Subcutaneous adipose tissue (tissue), 4 donors: ENCODE measurements around the gene C1QTNF8. TPM values are rescaled to one million over a fixed set of nuclear protein-coding genes. Genes with fewer than 3 reads are reported as not detected.

ENCODE experiments used
- total RNA-seq, 4 donors: library from RNA; depleted of rRNA; stranded (reverse); fragments of >200 nt; gene quantifications; one replicate each; pipeline ENCODE4 v1.1.0, GENCODE V29; 2016
- TF ChIP-seq, protein P1 (sequence below): fragments of 450-650 bp; IDR thresholded peaks from one replicate; pipeline ENCODE4 v1.5.1; 2016; ENCODE audit warnings: low read depth, mild to moderate bottlenecking, control low read depth, antibody characterized with exemption, moderate library complexity

Gene C1QTNF8
- total RNA-seq, 4 donors from 2014 or later = not detected

DNA sequence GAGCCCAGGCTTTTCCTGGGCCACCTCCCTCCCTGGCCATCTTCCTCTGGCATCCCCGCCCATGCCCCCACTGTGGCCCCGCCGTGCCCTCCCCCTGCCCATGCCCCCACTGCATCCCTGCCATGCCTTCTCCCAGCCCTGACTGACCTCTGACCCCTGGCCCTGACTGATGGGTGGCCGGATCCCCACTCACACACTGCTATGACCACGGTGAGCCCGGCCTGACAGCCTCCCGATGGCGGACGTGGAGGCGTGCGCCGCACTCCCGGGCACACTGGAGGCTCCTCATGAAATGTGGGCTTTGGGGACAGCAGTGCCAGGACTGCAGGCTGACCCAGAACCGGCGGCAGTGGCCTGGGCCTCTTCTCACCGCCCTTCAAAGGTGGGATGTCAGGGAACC, 10.6 kb upstream of the C1QTNF8 start:
- TF ChIP-seq, protein P1, sequence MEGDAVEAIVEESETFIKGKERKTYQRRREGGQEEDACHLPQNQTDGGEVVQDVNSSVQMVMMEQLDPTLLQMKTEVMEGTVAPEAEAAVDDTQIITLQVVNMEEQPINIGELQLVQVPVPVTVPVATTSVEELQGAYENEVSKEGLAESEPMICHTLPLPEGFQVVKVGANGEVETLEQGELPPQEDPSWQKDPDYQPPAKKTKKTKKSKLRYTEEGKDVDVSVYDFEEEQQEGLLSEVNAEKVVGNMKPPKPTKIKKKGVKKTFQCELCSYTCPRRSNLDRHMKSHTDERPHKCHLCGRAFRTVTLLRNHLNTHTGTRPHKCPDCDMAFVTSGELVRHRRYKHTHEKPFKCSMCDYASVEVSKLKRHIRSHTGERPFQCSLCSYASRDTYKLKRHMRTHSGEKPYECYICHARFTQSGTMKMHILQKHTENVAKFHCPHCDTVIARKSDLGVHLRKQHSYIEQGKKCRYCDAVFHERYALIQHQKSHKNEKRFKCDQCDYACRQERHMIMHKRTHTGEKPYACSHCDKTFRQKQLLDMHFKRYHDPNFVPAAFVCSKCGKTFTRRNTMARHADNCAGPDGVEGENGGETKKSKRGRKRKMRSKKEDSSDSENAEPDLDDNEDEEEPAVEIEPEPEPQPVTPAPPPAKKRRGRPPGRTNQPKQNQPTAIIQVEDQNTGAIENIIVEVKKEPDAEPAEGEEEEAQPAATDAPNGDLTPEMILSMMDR = no peak

DNA sequence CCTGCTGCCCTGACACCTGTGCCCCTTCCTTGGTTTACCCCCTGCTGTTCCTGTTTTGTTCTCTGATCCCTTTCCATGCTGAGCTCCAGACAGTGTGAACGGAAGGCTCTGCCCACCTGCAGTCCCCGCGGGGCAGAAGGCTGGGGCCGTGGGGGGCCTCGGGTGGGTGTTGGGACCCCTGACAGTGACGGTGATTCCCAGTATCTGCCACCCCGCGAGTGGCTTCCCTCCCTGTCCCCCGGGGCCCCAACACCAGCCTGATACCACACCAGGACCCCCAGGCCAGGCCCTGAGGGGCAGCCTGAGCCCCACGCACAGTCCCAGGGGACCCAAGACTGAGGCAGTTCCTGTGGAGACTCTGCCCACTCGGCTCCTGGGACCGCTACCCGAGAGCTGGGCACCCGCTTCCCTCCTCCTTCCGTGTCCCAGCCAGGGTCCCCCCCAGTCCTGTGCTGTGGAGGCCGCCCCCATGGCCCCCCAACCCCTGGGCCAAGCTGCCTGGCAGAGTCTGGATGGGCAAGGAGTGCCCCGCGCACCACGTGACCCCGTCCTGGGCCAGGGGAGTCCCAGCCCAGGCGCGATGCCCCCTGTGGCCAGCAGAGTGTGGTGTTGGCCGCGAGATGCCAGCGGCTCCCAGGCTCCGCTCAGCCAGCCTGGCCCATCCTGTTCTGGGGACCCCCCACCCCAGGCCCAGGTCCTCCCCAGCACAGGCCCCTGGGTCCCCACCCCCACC, 10.0 kb upstream of the C1QTNF8 start:
- TF ChIP-seq, protein P1 = no peak

DNA sequence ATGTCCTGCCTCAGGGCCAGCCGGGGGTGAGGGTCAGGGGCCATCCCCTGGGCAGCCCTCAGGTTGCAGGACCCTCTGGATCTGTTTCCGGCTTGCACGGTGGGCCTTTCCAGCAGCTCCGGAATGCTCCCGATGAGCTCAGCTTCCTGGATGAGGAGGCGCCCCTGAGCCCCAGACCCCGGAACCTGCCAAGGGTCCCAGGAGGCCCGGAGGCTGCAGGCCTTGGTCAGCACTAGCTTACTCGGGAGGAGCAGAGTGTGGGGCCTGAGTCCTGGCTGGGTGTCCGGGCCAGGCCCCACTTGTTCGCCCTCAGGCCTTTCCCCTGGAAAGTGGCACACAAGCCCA, 7.6 kb upstream of the C1QTNF8 start:
- TF ChIP-seq, protein P1 = no peak

DNA sequence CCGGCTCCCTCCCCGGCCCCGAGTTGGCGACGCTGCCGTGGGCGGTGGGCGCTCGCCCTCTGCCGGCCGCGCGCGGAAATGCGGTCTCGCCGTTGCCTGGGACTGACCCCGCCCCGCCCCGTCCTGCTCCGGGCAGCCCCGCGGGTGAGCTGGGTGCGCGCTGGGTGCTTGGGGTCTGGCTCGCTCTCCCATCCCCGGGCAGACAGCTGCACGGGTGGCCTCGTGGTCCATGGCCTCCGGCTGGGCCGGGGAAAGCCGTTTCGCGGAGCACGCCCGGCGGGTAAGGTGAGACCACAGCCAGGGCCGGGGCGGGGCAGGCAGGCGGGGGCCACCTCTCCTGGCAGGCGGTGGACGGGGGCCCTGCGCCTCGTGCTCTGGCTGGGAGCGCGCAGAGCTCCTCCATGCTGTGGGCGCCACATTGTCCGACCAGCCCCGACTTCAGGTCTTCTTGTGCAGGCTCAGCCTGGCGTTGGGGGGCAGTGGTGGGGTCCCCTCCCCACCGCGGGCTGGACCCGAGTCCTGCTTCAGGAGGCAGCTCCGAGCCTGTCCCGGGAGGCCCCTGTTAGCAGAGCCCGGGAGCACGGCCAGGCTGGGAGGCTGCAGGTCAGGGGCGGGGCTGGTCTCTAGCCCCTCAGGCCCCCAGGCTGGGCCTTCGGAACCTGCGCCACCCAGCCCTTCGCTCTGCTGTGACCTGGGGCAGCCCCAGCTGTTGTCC, 7.0 kb upstream of the C1QTNF8 start:
- TF ChIP-seq, protein P1 = no peak

DNA sequence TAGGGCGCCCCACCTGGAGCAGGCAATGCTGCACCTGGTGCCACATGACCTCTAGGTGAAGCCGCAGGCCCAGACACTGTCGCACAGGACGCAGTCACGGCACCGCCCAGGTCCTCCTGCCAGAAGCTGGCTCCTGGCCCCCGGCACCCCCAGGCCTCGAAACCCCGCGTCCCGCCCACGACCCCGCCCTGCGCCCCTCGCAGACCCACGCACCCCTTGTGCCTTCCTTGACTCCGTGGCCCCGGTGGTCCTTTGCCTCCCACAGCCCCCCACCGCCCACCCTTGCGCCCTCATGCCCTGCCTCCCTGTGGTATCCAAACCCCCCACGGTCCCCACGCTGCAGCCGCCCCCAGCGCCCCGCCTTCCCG, 6.3 kb upstream of the C1QTNF8 start:
- TF ChIP-seq, protein P1 = no peak

DNA sequence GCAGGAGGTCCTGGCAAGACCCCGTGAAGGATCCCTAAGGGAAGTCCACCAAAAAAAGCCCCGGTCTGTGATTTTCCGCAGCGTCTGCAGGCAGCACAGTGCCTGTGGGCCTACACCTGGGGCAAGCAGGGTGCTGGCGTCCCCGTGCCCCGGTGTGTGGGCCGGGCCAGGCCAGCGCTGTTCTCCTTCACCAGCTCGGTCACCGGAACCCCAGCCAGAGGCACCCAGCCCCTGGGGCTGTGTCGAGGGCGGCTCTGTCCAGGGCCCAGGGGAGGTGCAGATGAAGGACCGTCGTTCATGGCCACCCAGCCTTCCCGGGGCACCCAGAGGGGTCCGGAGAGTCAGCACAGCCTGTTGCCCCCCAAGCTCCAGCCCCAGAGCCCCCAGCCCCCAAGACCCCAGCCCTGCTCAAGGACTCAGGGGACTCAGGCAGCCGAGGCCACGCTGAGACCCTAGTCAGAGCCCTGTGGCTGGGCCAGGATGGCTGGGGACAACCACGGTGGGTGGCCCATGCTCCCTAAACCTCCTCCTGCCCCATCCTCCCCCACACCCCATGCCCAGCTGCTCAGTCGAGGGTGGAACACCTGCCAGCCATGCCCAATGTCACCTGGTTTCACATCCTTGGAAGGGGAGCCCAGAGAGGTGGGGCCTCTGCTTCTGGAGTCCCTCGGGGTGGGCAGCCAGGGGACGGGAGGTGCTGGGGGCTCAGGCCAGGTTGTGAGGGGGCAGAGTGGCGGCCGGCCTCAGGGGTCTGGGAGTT, 5.7 kb upstream of the C1QTNF8 start:
- TF ChIP-seq, protein P1 = no peak

DNA sequence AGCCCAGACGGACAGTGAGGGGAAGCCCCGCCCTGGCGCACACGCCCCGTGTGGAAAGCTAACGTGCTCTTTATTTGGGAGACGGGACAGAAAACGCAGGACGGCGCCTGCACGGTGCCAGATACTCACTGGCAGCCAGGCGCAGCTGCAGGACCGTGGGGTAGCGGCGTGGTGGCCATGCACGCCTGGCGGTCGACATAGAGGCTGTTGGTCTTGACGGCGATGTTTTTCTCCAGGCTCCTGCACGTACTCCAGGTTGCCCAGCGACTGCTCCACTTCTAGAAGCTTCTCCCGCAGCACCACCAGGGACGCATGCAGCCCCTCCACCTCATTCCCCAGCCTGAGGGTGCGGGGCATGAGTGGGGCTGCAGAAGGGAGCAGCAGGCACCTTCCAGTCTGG, 5.1 kb upstream of the C1QTNF8 start:
- TF ChIP-seq, protein P1 = no peak
